PC-9 (cell line): ENCODE results near the gene AMTN.

ENCODE experiments used
- EZH2 ChIP-seq: fragments of 200-600 bp; sonication (generic); IDR thresholded peaks from 2 replicates; pipeline ENCODE4 v1.8.0; 2017; ENCODE audit warnings: antibody characterized with exemption, low read depth
- TF ChIP-seq, protein P1 (sequence below): fragments of 200-600 bp; sonication (generic); conservative IDR thresholded peaks from 2 replicates; pipeline ENCODE4 v1.6.1; 2017; ENCODE audit warnings: mixed run types, antibody characterized with exemption, mild to moderate bottlenecking, moderate library complexity

GRCh38 chr4:70571772-70572171 is 53.4 kb downstream of the AMTN start:
- TF ChIP-seq, protein P1, sequence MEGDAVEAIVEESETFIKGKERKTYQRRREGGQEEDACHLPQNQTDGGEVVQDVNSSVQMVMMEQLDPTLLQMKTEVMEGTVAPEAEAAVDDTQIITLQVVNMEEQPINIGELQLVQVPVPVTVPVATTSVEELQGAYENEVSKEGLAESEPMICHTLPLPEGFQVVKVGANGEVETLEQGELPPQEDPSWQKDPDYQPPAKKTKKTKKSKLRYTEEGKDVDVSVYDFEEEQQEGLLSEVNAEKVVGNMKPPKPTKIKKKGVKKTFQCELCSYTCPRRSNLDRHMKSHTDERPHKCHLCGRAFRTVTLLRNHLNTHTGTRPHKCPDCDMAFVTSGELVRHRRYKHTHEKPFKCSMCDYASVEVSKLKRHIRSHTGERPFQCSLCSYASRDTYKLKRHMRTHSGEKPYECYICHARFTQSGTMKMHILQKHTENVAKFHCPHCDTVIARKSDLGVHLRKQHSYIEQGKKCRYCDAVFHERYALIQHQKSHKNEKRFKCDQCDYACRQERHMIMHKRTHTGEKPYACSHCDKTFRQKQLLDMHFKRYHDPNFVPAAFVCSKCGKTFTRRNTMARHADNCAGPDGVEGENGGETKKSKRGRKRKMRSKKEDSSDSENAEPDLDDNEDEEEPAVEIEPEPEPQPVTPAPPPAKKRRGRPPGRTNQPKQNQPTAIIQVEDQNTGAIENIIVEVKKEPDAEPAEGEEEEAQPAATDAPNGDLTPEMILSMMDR, result no peak
- no peak for TF ChIP-seq EZH2
